Measurements from ENCODE around the gene OR10H3. TPM values are rescaled to one million over a fixed set of nuclear protein-coding genes. Genes with fewer than 3 reads are reported as not detected.

Gene OR10H3
- polyA plus RNA-seq, 1 of the 3 experiments (the other 2 are of a cell fraction): not detected

DNA sequence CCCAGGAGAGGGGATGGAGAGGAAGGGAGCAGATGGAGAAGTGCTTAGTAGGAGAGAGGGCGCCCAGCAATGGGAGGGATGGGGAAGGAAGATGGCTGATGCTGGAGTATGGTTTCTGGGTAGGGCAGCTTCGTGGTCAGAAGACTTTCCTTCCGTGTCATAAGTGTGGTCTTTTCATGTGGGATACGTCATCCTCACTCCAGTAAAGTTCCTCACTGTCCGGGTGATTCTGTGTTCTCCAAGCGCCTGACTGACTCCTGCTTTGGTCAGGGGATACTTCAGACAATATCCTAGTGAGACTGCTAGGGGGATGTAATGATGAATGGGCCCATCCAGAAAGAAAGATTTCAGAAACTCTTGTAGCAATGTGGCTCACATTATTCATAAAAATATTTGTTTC lies 3.9 kb upstream of the OR10H3 start:
- Histone ChIP-seq H3K9me3 (no peaks in the 10 kb centered on the region), H3K4me1 (ENCODE audit: control insufficient read depth in 1 of 2, insufficient read depth in 2 of 2, low read depth in 1 of 2, low read length in 1 of 2) (no peaks in the 10 kb centered on the region), H3F3A (replicated peaks; ENCODE audit: insufficient read depth) (no peaks in the 10 kb centered on the region), H2AFZ (ENCODE audit: low read depth) (no peak overlapping the region), H3K4me2 (no peak overlapping the region), H3K27ac (ENCODE audit: low read depth in 2 of 2, low read length in 1 of 2) (no peak overlapping the region), H3K36me3 (replicated peaks in 1 of 2; ENCODE audit: control insufficient read depth in 1 of 2, insufficient read depth in 2 of 2, low read length in 1 of 2) (no peaks in the 10 kb centered on the region), H4K20me1 (ENCODE audit: insufficient read depth) (no peaks in the 10 kb centered on the region), H3K27me3 (ENCODE audit: insufficient read depth) (no peaks in the 10 kb centered on the region), H3K4me3 (ENCODE audit: low read depth in 2 of 2, low read length in 1 of 2) (no peak overlapping the region), H3K79me2 (ENCODE audit: insufficient read depth) (no peaks in the 10 kb centered on the region), H3K9me2 (no peaks in the 10 kb centered on the region), H3K9ac (no peak overlapping the region)
- ChIA-PET CTCF (no interaction called here), POLR2A (no interaction called here)
- no peak for TF ChIP-seq NFIC (IDR thresholded peaks at IDR 0.05; ENCODE audit: borderline replicate concordance)
- TF ChIP-seq, protein P1, sequence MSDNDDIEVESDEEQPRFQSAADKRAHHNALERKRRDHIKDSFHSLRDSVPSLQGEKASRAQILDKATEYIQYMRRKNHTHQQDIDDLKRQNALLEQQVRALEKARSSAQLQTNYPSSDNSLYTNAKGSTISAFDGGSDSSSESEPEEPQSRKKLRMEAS (IDR thresholded peaks at IDR 0.05; ENCODE audit: low read depth): no peak
- no peak for TF ChIP-seq CHD2 (IDR thresholded peaks at IDR 0.05; ENCODE audit: low read length, partially characterized antibody)
- TF ChIP-seq, protein P2, sequence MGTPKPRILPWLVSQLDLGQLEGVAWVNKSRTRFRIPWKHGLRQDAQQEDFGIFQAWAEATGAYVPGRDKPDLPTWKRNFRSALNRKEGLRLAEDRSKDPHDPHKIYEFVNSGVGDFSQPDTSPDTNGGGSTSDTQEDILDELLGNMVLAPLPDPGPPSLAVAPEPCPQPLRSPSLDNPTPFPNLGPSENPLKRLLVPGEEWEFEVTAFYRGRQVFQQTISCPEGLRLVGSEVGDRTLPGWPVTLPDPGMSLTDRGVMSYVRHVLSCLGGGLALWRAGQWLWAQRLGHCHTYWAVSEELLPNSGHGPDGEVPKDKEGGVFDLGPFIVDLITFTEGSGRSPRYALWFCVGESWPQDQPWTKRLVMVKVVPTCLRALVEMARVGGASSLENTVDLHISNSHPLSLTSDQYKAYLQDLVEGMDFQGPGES (IDR thresholded peaks at IDR 0.05; ENCODE audit: low read depth, low read length): no peak
- no peak for TF ChIP-seq TEAD4 (IDR thresholded peaks at IDR 0.05; ENCODE audit: borderline replicate concordance, insufficient read depth)
- no peak for DNase-seq
- 0% methylated on average over 6 of the region's 6 CpGs for WGBS (ENCODE audit: low lambda C conversion rate)

DNA sequence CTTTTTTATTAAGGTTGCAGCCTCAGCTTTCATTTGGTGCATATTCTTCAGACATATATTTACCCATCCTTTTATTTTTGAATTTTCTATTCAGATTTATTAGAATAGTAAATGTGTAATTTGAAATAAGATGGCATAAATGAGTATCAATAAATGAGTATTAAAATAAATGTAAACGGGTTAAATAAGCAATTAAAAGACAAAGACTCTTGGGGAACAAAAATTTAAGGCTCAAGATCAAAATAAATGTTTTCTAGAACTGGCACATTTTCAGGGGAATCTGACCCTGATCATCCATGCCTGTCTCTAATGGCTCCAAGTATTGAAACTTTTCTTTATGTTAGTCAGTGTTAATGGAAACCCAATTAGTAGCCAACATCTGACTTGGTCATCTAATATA lies 3.0 kb downstream of the OR10H3 start:
- Histone ChIP-seq H3K9me3 (no peaks in the 10 kb centered on the region), H3K4me2 (no peak overlapping the region), H3K36me3 (replicated peaks in 1 of 2; ENCODE audit: control insufficient read depth in 1 of 2, insufficient read depth in 2 of 2, low read length in 1 of 2) (no peaks in the 10 kb centered on the region), H3K27ac (ENCODE audit: low read depth in 2 of 2, low read length in 1 of 2) (no peak overlapping the region), H3K4me1 (ENCODE audit: control insufficient read depth in 1 of 2, insufficient read depth in 2 of 2, low read depth in 1 of 2, low read length in 1 of 2) (no peaks in the 10 kb centered on the region), H2AFZ (ENCODE audit: low read depth) (no peak overlapping the region), H3K79me2 (ENCODE audit: insufficient read depth) (no peaks in the 10 kb centered on the region), H3F3A (replicated peaks; ENCODE audit: insufficient read depth) (no peaks in the 10 kb centered on the region), H3K27me3 (ENCODE audit: insufficient read depth) (no peaks in the 10 kb centered on the region), H4K20me1 (ENCODE audit: insufficient read depth) (no peaks in the 10 kb centered on the region), H3K9ac (no peak overlapping the region), H3K9me2 (no peaks in the 10 kb centered on the region), H3K4me3 (ENCODE audit: low read depth in 2 of 2, low read length in 1 of 2) (no peak overlapping the region)
- no peak for DNase-seq
- 1% methylated on average over 1 of the region's 1 CpG for WGBS (ENCODE audit: low lambda C conversion rate)
- CTCF ChIA-PET: no interaction called here
- TF ChIP-seq RFX5 (IDR thresholded peaks at IDR 0.05; ENCODE audit: low read length): no peak
- POLR2A ChIA-PET: no interaction called here

DNA sequence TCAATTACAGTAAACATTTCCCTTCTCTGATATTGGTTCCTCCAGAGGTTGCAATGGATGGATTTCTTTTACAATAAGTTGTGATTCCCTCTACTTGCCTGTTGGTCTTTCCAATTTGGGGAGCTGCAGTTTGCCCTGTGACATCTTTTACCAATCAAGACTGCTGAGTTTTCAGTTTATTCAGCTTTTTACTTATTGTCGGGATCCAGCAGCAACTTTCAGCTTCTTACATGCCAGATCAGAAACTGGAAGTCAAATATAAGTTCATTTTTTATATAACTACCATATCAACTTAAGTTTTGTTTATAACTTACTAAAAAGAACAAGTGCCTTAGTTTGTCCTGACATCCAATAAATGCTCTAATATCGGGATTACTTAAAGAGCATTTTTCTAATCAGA lies 10.5 kb downstream of the OR10H3 start:
- WGBS (ENCODE audit: low lambda C conversion rate): 3% methylated on average over 2 of the region's 2 CpGs
- TF ChIP-seq, protein P3, sequence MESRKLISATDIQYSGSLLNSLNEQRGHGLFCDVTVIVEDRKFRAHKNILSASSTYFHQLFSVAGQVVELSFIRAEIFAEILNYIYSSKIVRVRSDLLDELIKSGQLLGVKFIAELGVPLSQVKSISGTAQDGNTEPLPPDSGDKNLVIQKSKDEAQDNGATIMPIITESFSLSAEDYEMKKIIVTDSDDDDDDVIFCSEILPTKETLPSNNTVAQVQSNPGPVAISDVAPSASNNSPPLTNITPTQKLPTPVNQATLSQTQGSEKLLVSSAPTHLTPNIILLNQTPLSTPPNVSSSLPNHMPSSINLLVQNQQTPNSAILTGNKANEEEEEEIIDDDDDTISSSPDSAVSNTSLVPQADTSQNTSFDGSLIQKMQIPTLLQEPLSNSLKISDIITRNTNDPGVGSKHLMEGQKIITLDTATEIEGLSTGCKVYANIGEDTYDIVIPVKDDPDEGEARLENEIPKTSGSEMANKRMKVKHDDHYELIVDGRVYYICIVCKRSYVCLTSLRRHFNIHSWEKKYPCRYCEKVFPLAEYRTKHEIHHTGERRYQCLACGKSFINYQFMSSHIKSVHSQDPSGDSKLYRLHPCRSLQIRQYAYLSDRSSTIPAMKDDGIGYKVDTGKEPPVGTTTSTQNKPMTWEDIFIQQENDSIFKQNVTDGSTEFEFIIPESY (IDR thresholded peaks at IDR 0.05; ENCODE audit: borderline replicate concordance, low read depth): no peak
- TF ChIP-seq TEAD4 (IDR thresholded peaks at IDR 0.05; ENCODE audit: borderline replicate concordance, insufficient read depth) (no peak), FOXJ3 (CRISPR knock-in tag; IDR thresholded peaks at IDR 0.05) (no peak), CHD2 (IDR thresholded peaks at IDR 0.05; ENCODE audit: low read length, partially characterized antibody) (no peak), GABPA (IDR thresholded peaks at IDR 0.05; ENCODE audit: low read depth) (no peak), TAF1 (IDR thresholded peaks at IDR 0.05; ENCODE audit: borderline replicate concordance, low read depth, low read length) (no peak), MXI1 (IDR thresholded peaks at IDR 0.05; ENCODE audit: low read depth, low read length) (no peak), FOSL2 (IDR thresholded peaks at IDR 0.05; ENCODE audit: borderline replicate concordance, low read depth) (no peak), SMC3 (IDR thresholded peaks at IDR 0.05; ENCODE audit: low read depth, low read length) (no peak), FOXM1 (IDR thresholded peaks at IDR 0.05; ENCODE audit: low read depth) (no peak), TCF12 (IDR thresholded peaks at IDR 0.05) (no peak), SIN3A (IDR thresholded peaks at IDR 0.05; ENCODE audit: borderline replicate concordance, low read depth, low read length) (no peak)
- TF ChIP-seq, protein P2 (IDR thresholded peaks at IDR 0.05; ENCODE audit: low read depth, low read length): no peak
- TF ChIP-seq, protein P4, sequence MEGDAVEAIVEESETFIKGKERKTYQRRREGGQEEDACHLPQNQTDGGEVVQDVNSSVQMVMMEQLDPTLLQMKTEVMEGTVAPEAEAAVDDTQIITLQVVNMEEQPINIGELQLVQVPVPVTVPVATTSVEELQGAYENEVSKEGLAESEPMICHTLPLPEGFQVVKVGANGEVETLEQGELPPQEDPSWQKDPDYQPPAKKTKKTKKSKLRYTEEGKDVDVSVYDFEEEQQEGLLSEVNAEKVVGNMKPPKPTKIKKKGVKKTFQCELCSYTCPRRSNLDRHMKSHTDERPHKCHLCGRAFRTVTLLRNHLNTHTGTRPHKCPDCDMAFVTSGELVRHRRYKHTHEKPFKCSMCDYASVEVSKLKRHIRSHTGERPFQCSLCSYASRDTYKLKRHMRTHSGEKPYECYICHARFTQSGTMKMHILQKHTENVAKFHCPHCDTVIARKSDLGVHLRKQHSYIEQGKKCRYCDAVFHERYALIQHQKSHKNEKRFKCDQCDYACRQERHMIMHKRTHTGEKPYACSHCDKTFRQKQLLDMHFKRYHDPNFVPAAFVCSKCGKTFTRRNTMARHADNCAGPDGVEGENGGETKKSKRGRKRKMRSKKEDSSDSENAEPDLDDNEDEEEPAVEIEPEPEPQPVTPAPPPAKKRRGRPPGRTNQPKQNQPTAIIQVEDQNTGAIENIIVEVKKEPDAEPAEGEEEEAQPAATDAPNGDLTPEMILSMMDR (IDR thresholded peaks at IDR 0.05): no peak

More for the DNA sequence above, 10.5 kb downstream of the OR10H3 start:
- H4K20me1 ChIP-seq (ENCODE audit: insufficient read depth): no peaks in the 10 kb centered on the region
- DNase-seq: no peak
- no peak overlapping the region for H3K4me2 ChIP-seq
- H2AFZ ChIP-seq (ENCODE audit: low read depth): no peak overlapping the region
- no peaks in the 10 kb centered on the region for H3K9me3 ChIP-seq
- CTCF ChIA-PET: no interaction called here
- no peak overlapping the region for H3K9ac ChIP-seq
- no peaks in the 10 kb centered on the region for H3K9me2 ChIP-seq
- H3K27me3 ChIP-seq (ENCODE audit: insufficient read depth): no peaks in the 10 kb centered on the region
- H3F3A ChIP-seq (replicated peaks; ENCODE audit: insufficient read depth): no peaks in the 10 kb centered on the region
- H3K4me1 ChIP-seq (ENCODE audit: control insufficient read depth in 1 of 2, insufficient read depth in 2 of 2, low read depth in 1 of 2, low read length in 1 of 2): no peaks in the 10 kb centered on the region
- H3K79me2 ChIP-seq (ENCODE audit: insufficient read depth): no peaks in the 10 kb centered on the region
- H3K27ac ChIP-seq (ENCODE audit: low read depth in 2 of 2, low read length in 1 of 2): no peak overlapping the region
- POLR2A ChIA-PET: no interaction called here
- no peaks in the 10 kb centered on the region for H3K36me3 ChIP-seq (replicated peaks in 1 of 2; ENCODE audit: control insufficient read depth in 1 of 2, insufficient read depth in 2 of 2, low read length in 1 of 2)
- H3K4me3 ChIP-seq (ENCODE audit: low read depth in 2 of 2, low read length in 1 of 2): no peak overlapping the region

Data from SK-N-SH (cell line).